KOPT-K1 (cell line): ENCODE data around the gene RIPK4.
"Not testable (repeated sequence)": the region's sequence is repeated elsewhere in the genome, so short reads cannot be mapped to it uniquely, and the experiment has no call there.

Source experiments
- H3K27ac ChIP-seq: fragments of 200-600 bp; sonication (generic); 2 replicates; pipeline ENCODE4 v1.5.1; 2016; ENCODE audit warnings: antibody characterized with exemption, mild to moderate bottlenecking, low read depth, low read length; ENCODE audit not compliant: poor library complexity, severe bottlenecking
- H3K36me3 ChIP-seq: fragments of 200-600 bp; sonication (generic); 2 replicates; pipeline ENCODE4 v1.5.1; 2017; ENCODE audit warnings: antibody characterized with exemption, mild to moderate bottlenecking, low read length, moderate library complexity; ENCODE audit not compliant: insufficient read depth
- H3K9me3 ChIP-seq: fragments of 200-600 bp; sonication (generic); 2 replicates; pipeline ENCODE4 v1.5.1; 2017; ENCODE audit warnings: antibody characterized with exemption, low read length, mild to moderate bottlenecking; ENCODE audit not compliant: insufficient read depth, poor library complexity, severe bottlenecking

The RIPK4 gene

DNA sequence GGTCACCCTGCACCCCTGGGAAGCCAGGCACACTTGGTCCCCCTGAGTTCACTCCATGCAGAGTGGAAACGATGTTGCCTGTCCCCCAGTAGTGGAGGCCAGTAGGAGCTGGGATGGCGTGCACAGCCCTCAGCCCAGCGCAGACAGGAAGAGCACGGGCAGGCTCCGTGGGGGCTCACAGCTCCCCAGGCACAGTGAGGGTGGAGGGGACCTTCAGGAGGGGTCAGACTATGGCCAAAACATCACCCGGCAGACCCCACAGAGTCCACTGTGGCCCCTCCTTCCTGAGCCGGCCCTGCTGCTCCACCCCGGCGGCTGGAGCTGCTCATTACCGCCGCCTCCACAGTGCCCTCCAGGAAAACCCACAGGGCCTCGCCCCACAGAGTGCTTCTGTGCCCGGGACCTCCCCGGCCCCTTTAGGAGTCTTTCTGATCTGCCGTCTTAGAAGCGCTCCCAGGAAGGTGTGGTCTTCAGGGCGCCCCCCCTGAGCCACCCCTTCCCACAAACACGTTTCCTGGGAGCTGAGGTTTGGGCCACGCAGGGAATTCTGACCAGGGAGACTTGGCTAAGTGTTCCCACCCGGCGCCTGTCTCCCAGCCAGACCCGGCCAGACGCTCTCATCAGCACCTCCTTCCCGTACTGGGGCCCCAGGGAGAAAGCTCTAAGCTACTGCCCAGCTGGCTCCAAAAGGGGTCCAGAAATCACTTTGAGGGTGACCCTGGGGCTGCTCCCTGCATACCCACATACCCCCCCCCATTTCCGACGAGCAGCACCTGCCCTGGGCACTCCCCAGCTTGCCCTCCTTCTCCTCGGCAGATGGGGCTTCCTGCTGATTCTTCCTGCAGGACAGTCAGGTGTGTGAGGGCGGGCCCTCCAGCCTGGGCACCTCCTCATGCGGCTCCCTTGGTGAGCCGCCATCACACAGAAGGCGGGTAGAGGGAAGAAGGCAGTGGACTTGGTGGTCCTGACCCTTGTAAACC, 38.8 kb downstream of the RIPK4 start:
- H3K36me3 ChIP-seq = no peaks in the 10 kb centered on the region
- H3K9me3 ChIP-seq = peaks cover 7% of the 10 kb centered on the region
- H3K27ac ChIP-seq = no peak overlapping the region

- H3K27ac ChIP-seq = no peak overlapping the region
- peaks cover 7% of the 10 kb centered on the region for H3K9me3 ChIP-seq
- no peaks in the 10 kb centered on the region for H3K36me3 ChIP-seq
These were observed 39.7 kb downstream of the RIPK4 start for GRCh38 chr21:41726970-41727783.

DNA sequence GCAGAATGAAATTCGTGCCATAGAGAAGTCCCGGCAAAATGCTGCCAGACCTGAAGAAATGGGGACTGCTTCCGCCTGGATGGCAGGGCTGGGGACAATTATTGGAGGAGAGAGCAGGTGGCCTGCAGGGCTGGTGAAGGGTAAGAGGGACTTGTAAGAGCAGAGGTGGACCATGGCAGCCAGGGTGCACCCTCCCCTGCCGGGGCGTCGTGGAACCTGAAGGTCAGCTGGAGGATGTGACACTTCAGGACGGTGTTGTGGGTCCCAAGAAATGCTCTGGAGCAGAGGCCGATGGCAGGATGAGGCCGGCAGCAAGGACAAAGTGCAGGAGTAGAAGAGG, 40.3 kb downstream of the RIPK4 start:
- H3K27ac ChIP-seq = no peak overlapping the region
- no peaks in the 10 kb centered on the region for H3K36me3 ChIP-seq

DNA sequence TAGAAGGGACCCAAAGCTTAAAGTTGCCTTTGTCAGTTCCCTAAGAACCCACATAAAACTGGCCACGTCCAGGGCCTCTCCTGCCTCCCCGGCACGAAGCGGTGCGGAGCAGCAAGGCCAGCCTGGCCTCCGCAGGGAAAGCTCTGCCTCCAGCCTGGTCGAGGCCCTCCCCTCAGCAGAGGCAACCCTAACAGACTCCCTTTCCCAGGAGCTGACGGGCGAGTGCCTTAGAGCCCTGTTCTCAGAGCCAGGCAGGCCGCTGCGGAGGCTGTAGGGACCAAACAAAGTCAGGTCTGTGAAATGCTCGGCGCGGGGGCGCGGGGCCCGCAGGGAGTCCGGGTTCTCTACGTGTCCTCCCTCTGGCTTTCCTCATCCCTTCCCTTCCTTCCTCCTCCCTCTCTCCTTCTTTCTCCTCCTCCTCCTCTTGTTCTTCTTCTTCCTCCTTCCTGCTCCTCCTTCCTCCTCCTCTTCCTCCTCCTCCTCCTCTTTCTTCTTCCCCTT, 40.7 kb downstream of the RIPK4 start:
- Histone ChIP-seq H3K27ac (no peak overlapping the region), H3K36me3 (no peaks in the 10 kb centered on the region), H3K9me3 (no peaks in the 10 kb centered on the region)

More for the DNA sequence above, 40.3 kb downstream of the RIPK4 start:
- peaks cover 2% of the 10 kb centered on the region for H3K9me3 ChIP-seq

- Histone ChIP-seq H3K9me3 (no peaks in the 10 kb centered on the region), H3K36me3 (no peaks in the 10 kb centered on the region), H3K27ac (no peak overlapping the region)
These were observed 41.3 kb downstream of the RIPK4 start for GRCh38 chr21:41725421-41726031.

GRCh38 chr21:41723835-41724234, 43.0 kb downstream of the RIPK4 start:
- H3K36me3 ChIP-seq, H3K27ac ChIP-seq, H3K9me3 ChIP-seq: not testable (repeated sequence)

DNA sequence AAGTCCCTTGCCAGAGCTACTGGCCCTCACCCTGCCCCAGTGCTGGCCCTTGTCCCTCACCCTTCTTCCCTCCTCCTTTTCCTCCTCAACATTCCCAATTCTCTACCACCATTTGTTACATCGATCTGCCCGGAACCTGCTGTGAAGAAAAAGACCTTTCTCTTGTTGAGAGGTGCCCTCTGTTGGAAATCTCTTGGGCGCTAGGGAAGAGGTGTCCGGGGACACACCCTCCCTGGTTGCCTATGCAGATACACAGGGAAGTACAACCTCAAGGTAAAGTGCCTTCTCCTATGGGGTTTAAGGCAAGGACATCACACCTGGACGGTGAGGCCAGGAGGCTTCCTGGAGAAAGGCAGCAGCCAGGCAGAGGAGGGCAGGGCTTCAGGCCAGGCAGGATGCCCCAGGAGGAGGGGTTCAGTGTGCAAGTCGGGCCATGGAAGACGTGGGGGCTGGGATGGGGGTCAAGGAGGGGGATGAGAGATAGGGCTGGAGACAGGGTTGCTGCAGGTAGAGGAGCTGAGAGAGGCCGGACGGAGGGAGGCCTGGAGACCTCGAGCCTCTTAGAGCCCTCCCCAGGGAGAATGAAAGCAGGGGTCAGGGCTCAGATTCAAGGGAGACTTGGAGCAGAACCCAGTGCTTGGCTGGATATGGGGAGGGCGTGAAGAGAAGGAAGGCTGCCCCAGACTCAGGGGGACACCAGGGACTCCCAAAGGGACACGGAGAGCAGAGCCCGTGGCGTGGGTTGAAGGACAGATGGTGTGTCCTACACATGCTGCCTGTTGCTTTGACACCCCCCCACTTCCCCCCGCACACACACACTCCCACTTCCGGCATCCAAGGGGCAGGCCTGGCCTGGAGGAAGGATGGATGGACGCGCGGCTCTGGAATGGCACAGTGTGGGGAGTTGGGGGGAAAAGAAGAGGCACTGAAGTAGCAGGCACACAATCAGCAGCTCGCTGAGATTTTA, 44.5 kb downstream of the RIPK4 start:
- Histone ChIP-seq H3K9me3 (no peaks in the 10 kb centered on the region), H3K36me3 (no peaks in the 10 kb centered on the region), H3K27ac (no peak overlapping the region)

DNA sequence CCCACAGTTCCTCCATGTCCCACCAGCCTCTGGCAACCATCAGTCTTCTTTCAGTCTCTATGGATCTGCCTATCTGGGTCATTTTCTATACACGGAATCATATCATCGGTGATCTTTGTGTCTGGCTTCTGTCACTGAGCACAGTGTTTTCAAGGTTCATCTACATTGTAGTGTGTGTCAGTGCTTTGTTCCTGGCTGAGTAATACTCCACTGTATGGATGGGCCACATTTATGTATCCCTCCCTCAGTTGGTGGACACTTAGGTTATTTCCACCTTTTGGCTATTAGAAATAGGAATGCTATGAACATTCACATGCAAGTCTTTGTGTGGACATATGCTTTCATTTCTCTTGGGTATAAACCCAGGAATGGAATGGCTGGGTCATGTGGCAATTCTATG, 46.6 kb downstream of the RIPK4 start:
- Histone ChIP-seq H3K36me3 (no peaks in the 10 kb centered on the region), H3K9me3 (no peaks in the 10 kb centered on the region), H3K27ac (no peak overlapping the region)

DNA sequence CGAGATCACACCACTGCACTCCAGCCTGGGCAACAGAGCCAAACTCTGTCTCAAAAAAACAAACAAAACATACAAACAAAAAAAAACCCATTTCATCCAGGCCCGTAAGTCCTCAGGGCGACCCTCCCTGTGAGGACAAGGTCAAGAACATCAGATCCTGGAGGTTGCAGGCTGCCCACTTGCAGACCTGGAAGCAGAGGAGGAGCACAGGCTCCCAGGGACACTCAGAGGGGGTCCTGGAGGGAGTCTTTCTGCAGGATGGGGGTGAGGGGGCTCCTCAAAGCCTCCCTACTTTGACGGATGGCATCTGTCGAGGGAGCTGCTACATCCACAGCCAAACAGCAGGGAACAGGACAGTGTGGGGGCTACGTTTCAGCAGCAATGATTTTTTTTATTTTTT, 47.2 kb downstream of the RIPK4 start:
- Histone ChIP-seq H3K27ac (no peak overlapping the region), H3K9me3 (no peaks in the 10 kb centered on the region), H3K36me3 (no peaks in the 10 kb centered on the region)

DNA sequence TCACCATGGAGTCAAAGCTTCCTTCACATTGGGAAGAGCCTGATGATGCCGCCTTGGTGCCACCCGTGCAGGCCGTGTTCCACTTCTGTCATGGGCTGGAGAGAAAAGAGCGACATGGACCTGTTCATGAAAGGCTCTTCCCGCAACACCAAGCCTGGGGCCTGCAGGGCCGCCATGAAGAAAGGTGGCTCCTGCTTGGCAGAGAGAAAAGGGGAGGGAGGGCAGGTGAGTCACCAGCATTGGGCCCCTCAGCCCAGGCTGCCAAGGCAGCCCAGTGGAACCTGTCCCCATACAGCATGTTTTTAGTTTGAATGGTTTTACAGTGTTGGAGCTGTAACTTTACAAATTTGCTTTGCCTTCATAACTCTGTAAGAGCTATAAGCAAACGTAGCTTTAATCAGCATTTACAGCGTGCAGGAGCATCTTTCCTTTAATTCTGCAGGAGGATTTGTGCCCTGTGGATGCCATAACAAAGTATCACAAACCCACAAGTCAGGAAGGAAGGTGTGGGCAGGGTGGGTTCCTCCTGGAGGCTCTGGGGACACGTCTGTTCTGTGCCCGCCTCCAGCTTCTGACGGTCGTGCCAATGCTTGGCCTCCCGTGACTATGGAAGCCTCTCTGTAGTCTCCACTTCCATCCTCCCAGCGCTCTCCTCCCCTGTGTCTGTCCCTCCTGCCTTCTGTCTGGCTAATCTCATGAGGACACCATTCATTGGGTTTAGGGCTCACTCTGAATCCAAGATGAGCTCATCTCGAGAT, 49.1 kb downstream of the RIPK4 start:
- H3K27ac ChIP-seq = no peak overlapping the region
- H3K36me3 ChIP-seq = no peaks in the 10 kb centered on the region
- no peaks in the 10 kb centered on the region for H3K9me3 ChIP-seq

GRCh38 chr21:41716751-41717150, 50.1 kb downstream of the RIPK4 start:
- no peaks in the 10 kb centered on the region for H3K9me3 ChIP-seq
- no peaks in the 10 kb centered on the region for H3K36me3 ChIP-seq
- no peak overlapping the region for H3K27ac ChIP-seq

DNA sequence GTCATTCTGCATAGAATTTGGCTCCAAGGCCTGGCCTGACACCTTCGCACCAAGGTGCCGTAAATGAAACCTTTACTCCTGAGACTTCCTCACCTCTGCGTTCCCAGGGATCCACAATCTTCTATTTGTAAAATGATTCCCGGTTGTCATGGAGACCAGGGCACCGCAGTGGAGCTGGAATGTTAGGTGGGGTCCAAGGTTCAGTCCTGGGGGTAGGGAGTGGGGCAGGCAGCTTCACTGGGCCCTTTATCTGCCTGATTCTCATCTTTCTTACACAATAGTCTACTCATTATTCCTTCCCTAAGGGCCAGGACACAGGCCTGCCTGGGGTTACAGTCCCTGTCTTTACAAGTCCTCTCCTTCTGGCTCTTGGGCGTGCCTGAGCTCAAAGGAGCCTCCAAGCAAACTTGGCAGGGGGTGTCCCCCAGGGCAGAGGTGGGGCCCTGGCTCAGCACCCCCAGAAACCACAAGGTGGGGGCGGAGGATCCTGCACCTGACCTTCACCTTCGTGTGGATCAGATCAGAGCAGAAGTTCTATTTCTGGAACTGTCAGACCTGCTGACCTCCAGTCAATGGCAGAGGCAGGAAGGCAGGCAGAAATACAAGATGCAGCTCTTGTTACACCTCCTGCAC, 51.1 kb downstream of the RIPK4 start:
- Histone ChIP-seq H3K9me3 (no peaks in the 10 kb centered on the region), H3K36me3 (no peaks in the 10 kb centered on the region), H3K27ac (no peak overlapping the region)

DNA sequence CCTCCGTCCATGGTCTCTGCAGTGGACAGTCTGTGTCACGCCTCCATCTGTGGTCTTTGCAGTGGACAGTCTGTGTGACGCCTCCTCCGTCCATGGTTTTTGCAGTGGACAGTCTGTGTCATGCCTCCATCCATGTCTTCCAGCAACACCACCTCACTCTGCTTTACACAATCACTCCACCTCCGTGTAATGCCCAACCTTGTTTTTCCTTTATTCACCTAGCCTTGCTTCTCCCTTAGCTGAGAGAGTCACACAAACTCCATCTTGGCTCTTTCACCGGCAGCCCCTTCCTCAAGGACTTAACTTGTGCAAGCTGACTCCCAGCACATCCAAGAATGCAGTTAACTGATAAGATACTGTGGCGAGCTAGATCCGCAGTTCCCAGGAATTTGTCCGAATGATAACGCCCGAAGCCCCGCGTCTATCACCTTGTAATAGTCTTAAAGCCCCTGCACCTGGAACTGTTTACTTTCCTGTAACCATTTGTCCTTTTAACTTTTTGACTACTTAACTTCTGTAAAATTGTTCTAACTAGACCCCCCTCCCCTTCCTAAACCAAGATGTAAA, 52.5 kb downstream of the RIPK4 start:
- not testable (repeated sequence) for H3K27ac ChIP-seq, H3K9me3 ChIP-seq, H3K36me3 ChIP-seq
